GM10266 (cell line): ENCODE data around the gene TTBK1.

Experiments
- DNase-seq: peaks from one replicate; pipeline ENCODE4 v3.0.0; 2012; ENCODE audit errors: extremely low spot score
- CTCF ChIP-seq: IDR thresholded peaks from 2 replicates; pipeline ENCODE4 v1.5.1; 2012; ENCODE audit warnings: mild to moderate bottlenecking, low read depth; ENCODE audit not compliant: control insufficient read depth, insufficient read depth; ENCODE audit errors: missing control alignments

TTBK1 gene

GRCh38 chr6:43304882-43305281 lies 61.6 kb downstream of the TTBK1 start:
- TF ChIP-seq CTCF, result no peak
- no peak for DNase-seq

GRCh38 chr6:43306086-43306485 lies 62.8 kb downstream of the TTBK1 start:
- TF ChIP-seq CTCF, result no peak
- no peak for DNase-seq

DNA sequence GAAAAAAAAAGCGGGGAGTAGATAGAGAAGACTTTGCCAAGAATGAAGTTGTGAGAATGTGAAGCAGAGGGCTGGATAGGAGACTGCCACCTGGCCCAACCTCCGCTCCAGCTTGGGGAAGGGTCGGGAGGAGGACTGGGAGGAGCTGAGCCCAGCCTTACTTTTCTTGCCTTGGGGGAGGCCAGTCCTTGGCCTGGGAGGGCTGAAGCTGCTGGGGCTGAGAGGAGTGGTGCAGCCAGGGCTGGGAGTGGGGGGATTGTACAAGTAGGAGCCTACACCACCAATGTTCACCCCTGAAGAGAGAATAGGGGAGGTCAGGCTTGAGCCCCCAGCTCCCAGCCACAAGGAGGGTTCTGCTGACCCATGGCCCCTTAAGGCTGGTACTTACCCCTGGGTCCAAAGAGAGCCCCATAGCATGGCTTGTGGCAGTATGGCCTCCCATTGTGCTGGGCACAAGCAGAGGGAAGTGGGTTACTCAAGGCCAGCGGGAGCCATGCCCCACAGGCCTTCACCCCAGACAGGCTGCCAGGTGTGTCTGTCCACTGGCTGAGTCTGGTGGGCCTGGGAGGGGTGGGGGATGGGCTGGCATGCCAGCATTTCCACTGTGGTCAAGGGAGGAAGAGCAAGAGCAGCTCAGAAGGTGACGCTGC lies 64.3 kb downstream of the TTBK1 start:
- no peak for DNase-seq
- no peak for TF ChIP-seq CTCF

DNA sequence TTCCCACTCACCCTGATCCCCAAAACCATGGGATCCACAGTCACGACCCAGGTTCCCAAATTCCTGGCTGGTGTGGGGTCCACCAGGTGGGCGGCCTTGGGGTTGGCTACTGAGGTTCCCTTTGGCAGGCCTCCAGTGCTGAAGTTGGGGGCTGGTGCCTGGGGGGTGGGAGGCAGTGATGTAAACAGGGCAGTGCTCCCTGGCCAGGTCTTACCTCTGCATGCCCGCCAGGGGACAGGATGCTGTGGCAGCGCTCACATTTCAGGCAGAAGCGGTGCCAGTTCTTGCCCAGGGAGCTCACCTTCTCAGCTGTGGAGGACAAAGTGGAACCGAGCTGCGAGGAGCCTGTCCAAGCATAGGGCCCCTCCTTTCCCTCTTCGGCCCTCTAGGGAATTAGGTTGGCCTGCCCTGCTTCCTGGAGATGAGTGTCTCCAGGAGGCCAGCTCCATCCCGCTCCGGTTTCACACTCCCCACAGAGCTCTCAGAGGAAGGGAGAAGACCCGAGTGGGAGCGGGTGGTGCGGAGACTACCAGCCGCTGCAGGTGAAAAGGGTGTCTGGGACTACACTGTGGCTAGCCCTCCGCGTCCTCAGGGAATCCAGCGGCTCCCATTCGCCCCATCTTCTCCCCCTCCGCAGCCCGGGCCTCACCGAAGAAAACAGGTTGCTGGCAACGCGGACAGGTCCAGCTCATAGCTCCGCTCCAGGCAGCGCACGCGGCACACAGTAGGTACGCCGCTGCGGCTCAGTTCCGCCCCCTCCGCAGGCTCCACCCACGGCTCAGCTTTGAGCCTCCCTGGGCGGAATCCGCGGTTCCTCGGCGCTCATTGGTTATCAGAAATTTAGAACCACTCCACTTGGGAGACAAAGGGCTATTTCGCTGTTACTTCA lies 65.1 kb downstream of the TTBK1 start, which contains the start of gene CRIP3:
TSS of gene CRIP3 (minus strand) at position 726 of the 889 bp plus-strand sequence. CDS start at position 692, 34 bp downstream.
- peak; percentile 44 for DNase-seq
- TF ChIP-seq CTCF, result peak; percentile 42

DNA sequence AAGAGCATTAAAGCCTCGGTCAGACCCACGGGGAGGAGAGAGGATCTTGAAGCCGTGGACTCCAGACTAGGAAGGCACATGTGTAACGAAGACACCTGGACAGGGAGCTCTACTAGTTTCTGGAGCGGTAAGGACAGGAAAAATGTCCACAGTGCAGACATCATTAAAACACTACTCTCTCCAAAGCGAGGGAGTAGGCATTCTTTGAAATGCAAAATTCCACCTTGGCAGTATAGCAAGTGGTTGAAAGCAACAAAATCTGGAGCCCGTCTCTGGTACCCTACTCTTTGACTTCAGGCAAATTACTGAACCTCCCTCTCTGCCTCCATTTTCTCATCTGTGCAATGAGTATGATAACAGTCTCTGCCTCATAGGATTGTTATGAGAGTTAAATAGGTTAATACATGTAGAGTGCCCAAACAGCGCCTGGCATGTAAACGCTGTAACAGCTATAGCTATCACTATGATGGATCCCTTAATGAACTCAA lies 65.8 kb downstream of the TTBK1 start:
- TF ChIP-seq CTCF, result no peak
- DNase-seq, result no peak

- no peak for TF ChIP-seq CTCF
- DNase-seq, result no peak
These were observed 66.9 kb downstream of the TTBK1 start for GRCh38 chr6:43310134-43310533.
